Measurements from ENCODE around the gene ARID4B. TPM values are rescaled to one million over a fixed set of nuclear protein-coding genes. Genes with fewer than 3 reads are reported as not detected.
"Not testable (repeated sequence)": the region's sequence is repeated elsewhere in the genome, so short reads cannot be mapped to it uniquely, and the experiment has no call there.

Gene ARID4B
- total RNA-seq, 2 experiments from 2014 or later = 41.3 to 44.8 TPM

GRCh38 chr1:235295902-235296350 is 32.1 kb downstream of the ARID4B start:
- POLR2A ChIA-PET = no interaction called here
- DNase-seq = no peak
- intact Hi-C loops (cut with micrococcal nuclease) = no loop called here
- Mint-ChIP-seq H3K4me3 (no peak overlapping the region), H3K4me1 (ENCODE audit: low read depth) (peaks cover 49% of the 10 kb centered on the region), H3K36me3 (peaks cover 3% of the 10 kb centered on the region), H3K9me3 (peaks cover 4% of the 10 kb centered on the region), H3K27ac (peak overlapping the region; percentile 69), H3K27me3 (no peaks in the 10 kb centered on the region)
- CTCF ChIA-PET = no interaction called here

GRCh38 chr1:235293322-235293942 is 34.5 kb downstream of the ARID4B start:
- intact Hi-C loops (cut with micrococcal nuclease) = no loop called here

GRCh38 chr1:235292790-235293189 is 35.2 kb downstream of the ARID4B start:
- H3K27me3 Mint-ChIP-seq = no peaks in the 10 kb centered on the region
- ChIA-PET CTCF (interaction anchor here (0.7 kb wide), 1 partner anchor 12 kb away, joined by 3 read pairs; no protein-coding TSS in a partner anchor), POLR2A (interaction anchor here (0.7 kb wide), 1 partner anchor 85 kb away, joined by 3 read pairs; no protein-coding TSS in a partner anchor)
- H3K9me3 Mint-ChIP-seq = peaks cover 4% of the 10 kb centered on the region
- intact Hi-C loops (cut with micrococcal nuclease) = no loop called here
- peaks cover 3% of the 10 kb centered on the region for H3K36me3 Mint-ChIP-seq
- no peak overlapping the region for H3K4me3 Mint-ChIP-seq
- no peak overlapping the region for H3K27ac Mint-ChIP-seq
- peaks cover 52% of the 10 kb centered on the region for H3K4me1 Mint-ChIP-seq (ENCODE audit: low read depth)
- no peak for DNase-seq

More at GRCh38 chr1:235293322-235293942, 34.5 kb downstream of the ARID4B start:
- Mint-ChIP-seq H3K4me1 (ENCODE audit: low read depth) (peaks cover 52% of the 10 kb centered on the region), H3K9me3 (peaks cover 4% of the 10 kb centered on the region), H3K4me3 (no peak overlapping the region), H3K36me3 (peaks cover 3% of the 10 kb centered on the region), H3K27ac (peak overlapping the region; percentile 18), H3K27me3 (no peaks in the 10 kb centered on the region)
- POLR2A ChIA-PET = no interaction called here
- CTCF ChIA-PET = interaction anchor here (1.0 to 1.1 kb wide), 2 partner anchors 10 to 123 kb away, joined by 3 read pairs; no protein-coding TSS in a partner anchor
- DNase-seq = no peak

GRCh38 chr1:235291599-235292091 is 36.3 kb downstream of the ARID4B start:
- intact Hi-C loops (cut with micrococcal nuclease) = no loop called here
- no peak for DNase-seq
- H3K9me3 Mint-ChIP-seq = peaks cover 4% of the 10 kb centered on the region
- H3K4me1 Mint-ChIP-seq (ENCODE audit: low read depth) = peaks cover 52% of the 10 kb centered on the region
- no peaks in the 10 kb centered on the region for H3K27me3 Mint-ChIP-seq
- H3K27ac Mint-ChIP-seq = no peak overlapping the region
- ChIA-PET CTCF (no interaction called here), POLR2A (no interaction called here)
- peaks cover 3% of the 10 kb centered on the region for H3K36me3 Mint-ChIP-seq
- no peak overlapping the region for H3K4me3 Mint-ChIP-seq

GRCh38 chr1:235290740-235291502 is 37.1 kb downstream of the ARID4B start:
- DNase-seq = no peak
- peaks cover 58% of the 10 kb centered on the region for H3K4me1 Mint-ChIP-seq (ENCODE audit: low read depth)
- H3K27me3 Mint-ChIP-seq = no peaks in the 10 kb centered on the region
- H3K36me3 Mint-ChIP-seq = peaks cover 2% of the 10 kb centered on the region
- no peak overlapping the region for H3K27ac Mint-ChIP-seq
- ChIA-PET POLR2A (no interaction called here), CTCF (no interaction called here)
- H3K9me3 Mint-ChIP-seq = peaks cover 3% of the 10 kb centered on the region
- intact Hi-C loops (cut with micrococcal nuclease) = no loop called here
- H3K4me3 Mint-ChIP-seq = no peak overlapping the region

- POLR2A ChIA-PET = no interaction called here
- Mint-ChIP-seq H3K36me3 (no peaks in the 10 kb centered on the region), H3K9me3 (no peaks in the 10 kb centered on the region), H3K27me3 (no peaks in the 10 kb centered on the region), H3K4me3 (no peak overlapping the region), H3K27ac (peak overlapping the region; percentile 1), H3K4me1 (ENCODE audit: low read depth) (peaks cover 62% of the 10 kb centered on the region)
- no peak for DNase-seq
- intact Hi-C loops (cut with micrococcal nuclease) = no loop called here
- CTCF ChIA-PET = no interaction called here
Observed at GRCh38 chr1:235289859-235290739, 37.9 kb downstream of the ARID4B start.

- no peak overlapping the region for H3K4me3 Mint-ChIP-seq
- intact Hi-C loops (cut with micrococcal nuclease) = no loop called here
- peaks cover 58% of the 10 kb centered on the region for H3K4me1 Mint-ChIP-seq (ENCODE audit: low read depth)
- H3K9me3 Mint-ChIP-seq = no peaks in the 10 kb centered on the region
- ChIA-PET POLR2A (no interaction called here), CTCF (no interaction called here)
- H3K27me3 Mint-ChIP-seq = no peaks in the 10 kb centered on the region
- no peak for DNase-seq
- H3K36me3 Mint-ChIP-seq = no peaks in the 10 kb centered on the region
- H3K27ac Mint-ChIP-seq = peak overlapping the region; percentile 18
Observed at GRCh38 chr1:235287208-235287882, 40.6 kb downstream of the ARID4B start.

- ChIA-PET CTCF (no interaction called here), POLR2A (no interaction called here)
- no peaks in the 10 kb centered on the region for H3K36me3 Mint-ChIP-seq
- no peaks in the 10 kb centered on the region for H3K9me3 Mint-ChIP-seq
- peaks cover 61% of the 10 kb centered on the region for H3K4me1 Mint-ChIP-seq (ENCODE audit: low read depth)
- no peaks in the 10 kb centered on the region for H3K27me3 Mint-ChIP-seq
- intact Hi-C loops (cut with micrococcal nuclease) = no loop called here
- peak; percentile 33 for DNase-seq
- H3K4me3 Mint-ChIP-seq = no peak overlapping the region
- H3K27ac Mint-ChIP-seq = peak overlapping the region; percentile 19
Observed at GRCh38 chr1:235286667-235287066, 41.3 kb downstream of the ARID4B start.

- Mint-ChIP-seq H3K27me3 (no peaks in the 10 kb centered on the region), H3K36me3 (peaks cover 3% of the 10 kb centered on the region), H3K4me3 (no peak overlapping the region), H3K27ac (no peak overlapping the region), H3K4me1 (ENCODE audit: low read depth) (peaks cover 65% of the 10 kb centered on the region), H3K9me3 (no peaks in the 10 kb centered on the region)
- POLR2A ChIA-PET = no interaction called here
- intact Hi-C loops (cut with micrococcal nuclease) = no loop called here
- DNase-seq = no peak
- CTCF ChIA-PET = no interaction called here
Observed at GRCh38 chr1:235284231-235284769, 43.7 kb downstream of the ARID4B start.

- H3K27ac Mint-ChIP-seq; H3K9me3 Mint-ChIP-seq; H3K4me3 Mint-ChIP-seq; CTCF ChIA-PET; H3K27me3 Mint-ChIP-seq; DNase-seq; intact Hi-C loops (cut with micrococcal nuclease); POLR2A ChIA-PET; H3K36me3 Mint-ChIP-seq: not testable (repeated sequence)
- peaks cover 66% of the 10 kb centered on the region for H3K4me1 Mint-ChIP-seq (ENCODE audit: low read depth)
Observed at GRCh38 chr1:235283636-235284035, 44.3 kb downstream of the ARID4B start.

- H3K27me3 Mint-ChIP-seq = no peaks in the 10 kb centered on the region
- peaks cover 4% of the 10 kb centered on the region for H3K36me3 Mint-ChIP-seq
- peaks cover 55% of the 10 kb centered on the region for H3K4me1 Mint-ChIP-seq (ENCODE audit: low read depth)
- intact Hi-C loops (cut with micrococcal nuclease) = no loop called here
- ChIA-PET CTCF (interaction anchor here (1.5 kb wide), 1 partner anchor 136 kb away, joined by 3 read pairs; no protein-coding TSS in a partner anchor), POLR2A (no interaction called here)
- DNase-seq = no peak
- no peaks in the 10 kb centered on the region for H3K9me3 Mint-ChIP-seq
- H3K4me3 Mint-ChIP-seq = no peak overlapping the region
- no peak overlapping the region for H3K27ac Mint-ChIP-seq
Observed at GRCh38 chr1:235280467-235280866, 47.5 kb downstream of the ARID4B start.

All from activated CD4-positive, alpha-beta memory T cell treated with anti-CD3 and anti-CD28 coated beads for 36 hours (primary cell).